Suppressor macrophage treated with lipopolysaccharide for 1 hour (primary cell): ENCODE data around the gene CCDC6.
"Not testable (repeated sequence)": the region's sequence is repeated elsewhere in the genome, so short reads cannot be mapped to it uniquely, and the experiment has no call there.

Source experiments
- DNase-seq, 3 donors: peaks; one replicate each; pipeline ENCODE4 v3.0.0-alpha.2; 2020 to 2022

Gene CCDC6

GRCh38 chr10:59906417-59907202 lies at the start of gene CCDC6:
TSS of gene CCDC6 (minus strand) at chr10:59906556. CDS start at chr10:59906424, 132 bp downstream.
- peak; percentile 97 to 98 (median 98) for DNase-seq

GRCh38 chr10:59954296-59954695 lies 47.9 kb upstream of the CCDC6 start:
- DNase-seq: no peak

- not testable (repeated sequence) for DNase-seq
Measured at GRCh38 chr10:59953711-59954110, 47.4 kb upstream of the CCDC6 start.

GRCh38 chr10:59950105-59950504 lies 43.7 kb upstream of the CCDC6 start:
- DNase-seq: no peak

GRCh38 chr10:59949608-59950007 lies 43.3 kb upstream of the CCDC6 start:
- no peak for DNase-seq

GRCh38 chr10:59945991-59946390 lies 39.6 kb upstream of the CCDC6 start:
- DNase-seq: no peak

- no peak for DNase-seq
Measured at GRCh38 chr10:59945590-59945989, 39.2 kb upstream of the CCDC6 start.

- no peak for DNase-seq
Measured at GRCh38 chr10:59944339-59944935, 38.1 kb upstream of the CCDC6 start.

- no peak for DNase-seq
Measured at GRCh38 chr10:59942556-59942955, 36.2 kb upstream of the CCDC6 start.

- no peak for DNase-seq
Measured at GRCh38 chr10:59937720-59938119, 31.4 kb upstream of the CCDC6 start.

GRCh38 chr10:59934701-59935100 lies 28.3 kb upstream of the CCDC6 start:
- DNase-seq: peak in 2 of 3 donors; percentile 10 to 45

- not testable (repeated sequence) for DNase-seq
Measured at GRCh38 chr10:59930788-59931521, 24.6 kb upstream of the CCDC6 start.

- DNase-seq: no peak
Measured at GRCh38 chr10:59926086-59926485, 19.7 kb upstream of the CCDC6 start.

- no peak for DNase-seq
Measured at GRCh38 chr10:59922907-59923306, 16.6 kb upstream of the CCDC6 start.

- DNase-seq: peak in 1 of 3 donors; percentile 17
Measured at GRCh38 chr10:59917922-59918321, 11.6 kb upstream of the CCDC6 start.

- no peak for DNase-seq
Measured at GRCh38 chr10:59913547-59914237, 7.3 kb upstream of the CCDC6 start.

GRCh38 chr10:59910867-59911266 lies 4.5 kb upstream of the CCDC6 start:
- no peak for DNase-seq

- no peak for DNase-seq
Measured at GRCh38 chr10:59909815-59910214, 3.5 kb upstream of the CCDC6 start.

GRCh38 chr10:59908808-59909143 lies 2.4 kb upstream of the CCDC6 start:
- no peak for DNase-seq

GRCh38 chr10:59907918-59908807 lies 1.8 kb upstream of the CCDC6 start:
- peak; percentile 71 to 85 (median 81) for DNase-seq

GRCh38 chr10:59907537-59907917 lies 1.2 kb upstream of the CCDC6 start:
- DNase-seq: no peak

GRCh38 chr10:59905731-59906416 lies 482 bp downstream of the CCDC6 start:
- no peak for DNase-seq
